ENCODE measurements around the gene SDK1.

DNA sequence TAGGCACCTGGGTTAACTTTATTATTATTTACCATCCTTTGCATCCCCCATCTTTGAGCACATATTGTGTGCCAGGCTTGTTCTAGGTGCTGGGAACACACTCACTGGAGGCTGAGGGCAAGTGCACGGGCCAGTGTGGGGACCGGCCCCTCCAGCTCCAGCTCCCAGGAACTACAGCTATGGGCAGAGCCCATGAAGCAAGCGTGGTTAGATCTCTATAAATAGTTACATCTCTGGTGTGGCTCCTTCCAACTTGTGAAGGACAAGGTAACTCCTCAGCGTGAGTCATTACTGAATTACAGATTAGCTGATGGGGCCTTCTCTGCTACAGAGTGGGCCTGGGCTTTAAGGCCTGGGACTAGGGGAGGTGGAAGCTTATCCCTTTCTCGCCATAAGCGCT lies 583.5 kb downstream of the SDK1 start:
- no peak for TF ChIP-seq EZH2 (IDR thresholded peaks at IDR 0.05; ENCODE audit: insufficient read depth, poor library complexity, severe bottlenecking)
- no peak for TF ChIP-seq EZH2phosphoT487 (IDR thresholded peaks at IDR 0.05; ENCODE audit: insufficient read depth, low read depth)

Data from GM23248 (cell line).